Measurements from ENCODE around the gene USP40.

Gene USP40

GRCh38 chr2:233495503-233496496, 70.8 kb downstream of the USP40 start:
- DNase-seq: no peak

GRCh38 chr2:233492751-233493150, 73.8 kb downstream of the USP40 start:
- no peak for DNase-seq

DNA sequence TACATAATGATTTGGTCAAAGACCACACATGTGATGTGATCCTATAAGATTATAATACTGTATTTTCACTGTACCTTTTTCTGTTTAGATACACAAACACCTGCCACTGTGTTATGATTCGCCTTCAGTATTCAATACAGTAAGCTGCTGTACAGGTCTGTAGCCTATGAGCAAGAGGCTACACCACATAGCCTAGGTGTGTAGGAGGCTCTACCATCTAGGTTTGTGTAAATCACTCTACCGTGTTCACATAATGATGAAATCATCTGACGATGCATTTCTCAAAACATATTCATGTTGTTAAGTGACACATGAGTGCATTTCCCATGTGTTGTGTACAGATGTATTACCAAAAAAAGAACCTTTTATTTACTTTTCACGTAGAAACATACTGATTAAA, 74.5 kb downstream of the USP40 start:
- no peak for DNase-seq

- no peak for DNase-seq
Measured at GRCh38 chr2:233491326-233491725, 75.3 kb downstream of the USP40 start.

DNA sequence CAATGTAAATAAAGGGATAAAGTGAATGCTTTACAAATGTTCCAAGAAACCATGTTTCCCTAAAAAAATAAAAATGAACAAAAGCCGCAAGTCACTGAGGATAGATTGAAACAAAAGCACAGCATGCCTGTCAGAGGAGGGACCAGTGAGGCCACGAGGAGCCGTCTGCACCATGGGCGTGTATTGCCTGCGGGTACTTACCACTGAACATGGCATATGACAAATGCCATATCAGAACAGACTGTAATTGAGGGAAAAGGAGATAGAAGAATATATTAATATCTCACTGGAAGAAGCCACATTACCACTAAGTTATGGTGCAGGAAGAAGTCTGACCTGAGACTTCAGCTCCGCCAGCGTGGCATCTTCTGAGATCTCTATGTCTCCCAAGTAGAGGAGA, 75.8 kb downstream of the USP40 start:
- DNase-seq: no peak

DNA sequence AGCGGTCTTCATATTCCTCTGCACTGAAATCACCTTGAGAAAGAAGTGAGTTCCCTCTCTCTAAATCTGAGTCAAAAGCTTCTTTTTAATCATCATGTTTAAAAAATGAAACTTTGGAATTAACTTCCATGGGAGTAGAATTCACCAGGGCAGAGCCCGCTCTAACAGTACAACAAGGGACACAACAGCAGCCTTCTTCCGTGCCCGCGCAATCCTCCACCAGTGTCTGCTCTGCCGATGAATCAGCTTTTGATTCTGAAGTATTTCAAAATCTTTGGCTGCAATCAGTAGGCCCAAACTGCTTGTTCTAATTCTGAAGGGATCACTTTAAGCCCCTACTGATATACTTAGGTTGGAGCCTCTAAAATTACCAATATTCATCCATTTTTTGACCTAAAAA, 76.9 kb downstream of the USP40 start:
- DNase-seq: no peak

DNA sequence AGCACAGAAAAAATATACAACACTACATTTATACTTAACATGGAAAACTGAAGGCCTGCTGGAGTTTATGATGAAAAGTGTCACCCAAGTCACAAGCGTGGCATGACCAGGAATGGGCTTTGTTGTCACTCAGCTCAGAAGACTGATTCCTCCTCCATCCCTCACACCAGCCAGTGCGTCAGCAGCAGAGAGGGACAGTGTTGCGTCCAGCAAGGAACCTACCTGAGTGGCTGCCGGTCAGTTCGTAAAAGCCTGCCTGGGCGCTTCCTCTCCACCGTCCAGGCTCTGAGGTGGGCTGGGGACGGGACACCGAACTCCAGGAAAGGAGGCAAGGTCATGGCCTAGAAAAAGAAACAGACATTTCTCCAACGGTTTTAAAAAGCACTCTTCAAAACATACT, 77.4 kb downstream of the USP40 start:
- no peak for DNase-seq

- DNase-seq: no peak
Measured at GRCh38 chr2:233487748-233488345, 78.7 kb downstream of the USP40 start.

GRCh38 chr2:233486778-233487552, 79.6 kb downstream of the USP40 start:
- DNase-seq: no peak

DNA sequence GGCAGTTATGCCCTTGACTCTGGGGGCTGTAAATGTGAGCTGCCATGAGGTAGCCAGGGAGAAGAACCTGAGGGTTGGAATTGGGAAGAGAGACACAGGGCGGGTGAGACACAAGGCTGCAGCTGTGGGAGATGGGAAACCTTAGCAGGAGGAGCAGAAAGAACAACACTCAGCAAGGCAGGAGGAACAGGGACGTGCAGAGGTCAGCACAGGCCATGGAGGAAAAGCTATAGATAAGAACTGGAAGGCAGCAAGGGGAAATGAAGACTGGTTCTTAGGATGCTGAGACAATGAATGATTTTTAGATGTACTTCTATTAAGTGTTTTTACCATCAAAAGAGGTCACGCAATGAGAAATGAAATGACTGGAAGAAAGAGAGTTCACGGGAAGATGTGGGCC, 80.2 kb downstream of the USP40 start:
- no peak for DNase-seq

GRCh38 chr2:233485726-233486125, 80.9 kb downstream of the USP40 start:
- DNase-seq: no peak

GRCh38 chr2:233482616-233483015, 84.0 kb downstream of the USP40 start:
- no peak for DNase-seq

GRCh38 chr2:233481368-233482142, 85.0 kb downstream of the USP40 start:
- DNase-seq: peak in 1 of 2 experiments; percentile 48

- DNase-seq: peak in 1 of 2 experiments; percentile 31
Measured at GRCh38 chr2:233480490-233481202, 85.9 kb downstream of the USP40 start.

DNA sequence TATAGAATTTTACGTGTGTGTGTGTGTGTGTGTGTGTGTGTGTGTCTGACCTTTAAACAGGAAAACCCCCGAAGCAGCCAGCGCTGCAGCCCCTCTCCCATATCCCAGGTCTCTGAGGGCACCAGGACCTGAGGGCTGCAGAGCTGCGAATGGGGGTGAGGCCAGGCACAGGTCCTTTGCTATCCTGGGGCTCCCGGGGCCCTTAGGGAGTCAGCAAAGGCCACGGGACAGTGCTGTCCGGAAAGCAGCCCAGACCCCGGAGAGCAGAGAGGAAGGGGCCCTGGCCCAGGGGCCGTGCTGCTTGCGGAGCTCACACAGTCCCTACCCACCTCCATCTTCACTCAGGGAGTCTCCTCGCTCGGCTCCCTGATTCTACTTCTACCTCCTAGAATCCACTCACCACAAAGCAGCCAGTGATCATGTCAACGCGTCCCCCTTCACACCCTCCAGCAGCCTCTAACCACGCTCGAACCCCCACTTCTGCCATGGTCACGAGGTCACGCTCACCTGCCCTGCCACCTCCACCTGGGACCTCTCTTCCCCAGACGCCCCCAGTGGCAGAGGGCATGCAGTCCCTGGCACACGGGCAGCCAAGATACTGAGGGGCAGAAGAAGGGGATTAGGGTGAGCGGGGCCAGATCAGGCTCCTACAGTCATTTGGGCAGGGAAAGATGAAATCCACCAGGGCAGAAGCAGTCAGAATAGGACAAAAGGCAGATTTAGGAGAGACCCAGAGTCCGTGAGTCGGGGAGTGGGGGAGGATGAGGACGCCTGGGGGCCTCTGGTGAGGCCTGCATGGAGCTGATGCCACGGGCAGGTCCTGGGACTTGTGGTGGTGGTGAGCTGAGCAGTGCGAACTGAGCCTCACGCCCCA, 86.7 kb downstream of the USP40 start:
- no peak for DNase-seq

DNA sequence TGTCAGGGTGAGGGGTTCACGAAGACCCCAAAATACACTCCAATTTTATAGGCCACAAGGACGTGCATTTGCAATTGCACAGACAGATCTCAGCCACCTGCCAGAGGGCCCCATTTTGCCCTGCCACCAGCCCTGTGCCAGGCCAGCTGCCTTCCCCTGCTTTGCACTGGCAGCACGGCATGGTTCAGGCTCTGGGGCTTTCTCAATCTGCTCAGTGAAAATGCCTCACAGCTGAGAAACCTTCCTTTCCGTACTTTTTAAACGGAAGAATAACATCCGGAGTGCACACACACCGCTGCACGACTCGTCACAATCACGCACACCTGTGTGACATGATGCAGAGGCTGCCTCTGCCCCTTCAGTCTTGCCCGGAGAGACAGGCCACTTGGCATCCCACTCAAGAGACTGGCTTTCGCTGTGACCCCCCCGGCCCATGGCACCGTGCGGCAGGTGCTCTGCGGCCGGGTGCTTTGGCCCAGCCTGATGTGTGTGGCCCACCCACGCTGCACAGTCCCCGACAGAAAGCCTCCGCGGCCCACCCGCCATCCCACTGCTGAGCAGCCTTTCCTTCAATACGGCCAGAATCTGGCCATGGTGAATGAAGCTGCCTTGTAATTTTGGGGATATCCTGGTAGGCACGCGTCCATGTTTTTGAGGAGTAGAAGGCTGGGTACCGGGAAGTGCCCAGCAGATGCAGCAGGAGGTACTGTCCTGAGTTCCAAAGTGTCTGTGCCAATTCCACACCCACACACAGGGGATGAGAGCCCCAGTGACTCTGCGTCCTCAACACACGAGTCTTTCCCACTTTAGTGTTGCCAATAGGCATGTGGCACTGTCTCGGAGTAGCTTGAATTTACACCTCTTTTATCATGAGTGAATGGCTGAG, 88.8 kb downstream of the USP40 start:
- no peak for DNase-seq

- DNase-seq: no peak
Measured at GRCh38 chr2:233476651-233477547, 89.7 kb downstream of the USP40 start.

GRCh38 chr2:233476063-233476410, 90.5 kb downstream of the USP40 start:
- no peak for DNase-seq

All from NCI-H446 (cell line).